OCI-LY3 (cell line): ENCODE results near the gene GOLGA8O.
"Not testable (repeated sequence)": the region's sequence is repeated elsewhere in the genome, so short reads cannot be mapped to it uniquely, and the experiment has no call there.

Experiments used
- H2AFZ ChIP-seq: fragments of 200-600, 300-600 bp; shearing (Covaris generic); 2 replicates; pipeline ENCODE4 v1.6.0; 2014; ENCODE audit warnings: antibody characterized with exemption, low read depth, low read length
- H3K27ac ChIP-seq: fragments of 200-600, 300-600 bp; sonication (generic); 2 replicates; pipeline ENCODE4 v1.5.1; 2014; ENCODE audit warnings: mild to moderate bottlenecking, low read length, moderate library complexity, mixed read lengths
- H3K27me3 ChIP-seq: fragments of 200-600, 300-600 bp; sonication (generic); 2 replicates; pipeline ENCODE4 v1.6.1; 2014; ENCODE audit warnings: low read depth, low read length, mixed read lengths
- H3K36me3 ChIP-seq: fragments of 200-600, 300-600 bp; sonication (generic); replicated peaks from 2 replicates; pipeline ENCODE3; 2014; ENCODE audit warnings: low read depth, low read length, mixed read lengths
- H3K4me1 ChIP-seq: fragments of 300-600, 200-600 bp; sonication (generic); 2 replicates; pipeline ENCODE4 v1.6.1; 2014; ENCODE audit warnings: low read length, mixed read lengths
- H3K4me2 ChIP-seq: fragments of 200-600, 300-600 bp; sonication (generic); 2 replicates; pipeline ENCODE4 v1.6.1; 2014; ENCODE audit warnings: low read length, mixed read lengths
- H3K4me3 ChIP-seq: fragments of 300-600, 200-600 bp; sonication (generic); 2 replicates; pipeline ENCODE4 v1.5.1; 2014; ENCODE audit warnings: antibody characterized with exemption, mild to moderate bottlenecking, low read length, moderate library complexity
- H3K79me2 ChIP-seq: fragments of 300-600, 200-600 bp; shearing (Covaris generic); 2 replicates; pipeline ENCODE4 v1.6.1; 2014; ENCODE audit warnings: mild to moderate bottlenecking, low read length, mixed read lengths
- H3K9ac ChIP-seq: fragments of 300-600, 200-600 bp; shearing (Covaris generic); 2 replicates; pipeline ENCODE4 v1.6.0; 2014; ENCODE audit warnings: mild to moderate bottlenecking, low read length, moderate library complexity
- H3K9me3 ChIP-seq: fragments of 200-600, 300-600 bp; shearing (Covaris generic); 2 replicates; pipeline ENCODE4 v1.6.1; 2014; ENCODE audit warnings: low read length, mixed read lengths; ENCODE audit not compliant: insufficient read depth
- H4K20me1 ChIP-seq: fragments of 200-600, 300-600 bp; sonication (generic); 2 replicates; pipeline ENCODE4 v1.6.1; 2016; ENCODE audit warnings: low read length, mixed read lengths; ENCODE audit not compliant: insufficient read depth

GOLGA8O gene

GRCh38 chr15:32434102-32434963 is 21.1 kb downstream of the GOLGA8O start:
- not testable (repeated sequence) for H3K9me3 ChIP-seq, H3K79me2 ChIP-seq, H3K27me3 ChIP-seq, H2AFZ ChIP-seq, H3K4me2 ChIP-seq, H3K9ac ChIP-seq, H3K27ac ChIP-seq, H3K36me3 ChIP-seq, H4K20me1 ChIP-seq, H3K4me3 ChIP-seq, H3K4me1 ChIP-seq

- H3K79me2 ChIP-seq, H3K4me3 ChIP-seq, H3K4me1 ChIP-seq, H3K36me3 ChIP-seq, H3K27ac ChIP-seq, H4K20me1 ChIP-seq, H3K9ac ChIP-seq, H3K9me3 ChIP-seq, H2AFZ ChIP-seq, H3K27me3 ChIP-seq: not testable (repeated sequence)
- peak overlapping the region; percentile 39; the same call in 1 of the 2 replicates for H3K4me2 ChIP-seq
Measured at GRCh38 chr15:32427635-32428034, 27.8 kb downstream of the GOLGA8O start.

GRCh38 chr15:32426511-32426910 is 28.9 kb downstream of the GOLGA8O start:
- H3K79me2 ChIP-seq, H3K4me1 ChIP-seq, H3K27ac ChIP-seq, H4K20me1 ChIP-seq, H3K9ac ChIP-seq, H3K27me3 ChIP-seq, H3K36me3 ChIP-seq, H2AFZ ChIP-seq, H3K4me3 ChIP-seq, H3K4me2 ChIP-seq, H3K9me3 ChIP-seq: not testable (repeated sequence)

- not testable (repeated sequence) for H4K20me1 ChIP-seq, H3K4me1 ChIP-seq, H3K4me2 ChIP-seq, H3K79me2 ChIP-seq, H3K9ac ChIP-seq, H3K27me3 ChIP-seq, H3K9me3 ChIP-seq, H3K36me3 ChIP-seq, H3K27ac ChIP-seq, H2AFZ ChIP-seq, H3K4me3 ChIP-seq
Measured at GRCh38 chr15:32407903-32408302, 47.5 kb downstream of the GOLGA8O start.

GRCh38 chr15:32403192-32403591 is 52.2 kb downstream of the GOLGA8O start, which contains the start of gene GOLGA8K:
TSS of gene GOLGA8K (minus strand) at chr15:32403292. CDS start at chr15:32403194, 98 bp downstream.
- H3K9ac ChIP-seq, H2AFZ ChIP-seq, H3K4me3 ChIP-seq: not testable (repeated sequence)

GRCh38 chr15:32396522-32396921 is 58.9 kb downstream of the GOLGA8O start:
- not testable (repeated sequence) for H2AFZ ChIP-seq, H4K20me1 ChIP-seq, H3K27me3 ChIP-seq, H3K4me2 ChIP-seq, H3K9ac ChIP-seq, H3K36me3 ChIP-seq, H3K79me2 ChIP-seq, H3K4me3 ChIP-seq, H3K4me1 ChIP-seq, H3K9me3 ChIP-seq, H3K27ac ChIP-seq

More at GRCh38 chr15:32403192-32403591, 52.2 kb downstream of the GOLGA8O start, which contains the start of gene GOLGA8K:
- H3K79me2 ChIP-seq, H3K27ac ChIP-seq, H3K36me3 ChIP-seq, H3K4me2 ChIP-seq, H3K27me3 ChIP-seq, H3K4me1 ChIP-seq, H3K9me3 ChIP-seq, H4K20me1 ChIP-seq: not testable (repeated sequence)
